GM13977 (cell line): ENCODE results near the gene PRICKLE1.

Experiments used
- DNase-seq: peaks from one replicate; pipeline ENCODE4 v3.0.0; 2012; ENCODE audit warnings: low spot score
- CTCF ChIP-seq: IDR thresholded peaks from 2 replicates; pipeline ENCODE4 v1.5.1; 2012; ENCODE audit warnings: mild to moderate bottlenecking, control low read depth; ENCODE audit not compliant: insufficient read depth; ENCODE audit errors: extremely low read depth, missing control alignments
- in situ Hi-C: fragments of 300-500 bp; cut with MboI; formaldehyde crosslinking; loops from one replicate; pipeline ENCODE4 v1.12.0; 2022; ENCODE audit warnings: low sequenced_read_pairs, low pct_unique_long_range_greater_than_20kb, mixed read lengths, inconsistent platforms; ENCODE audit not compliant: unreplicated experiment

The PRICKLE1 gene

GRCh38 chr12:42611571-42612230 is 22.2 kb upstream of the PRICKLE1 start:
- no peak for DNase-seq
- in situ Hi-C loops = no loop called here
- TF ChIP-seq CTCF = no peak

GRCh38 chr12:42609605-42610004 is 20.1 kb upstream of the PRICKLE1 start:
- TF ChIP-seq CTCF = no peak
- in situ Hi-C loops = no loop called here
- DNase-seq = no peak

- no peak for DNase-seq
- TF ChIP-seq CTCF = no peak
- in situ Hi-C loops = no loop called here
These were observed 18.8 kb upstream of the PRICKLE1 start for GRCh38 chr12:42608196-42608825.

- TF ChIP-seq CTCF = no peak
- in situ Hi-C loops = no loop called here
- no peak for DNase-seq
These were observed 18.1 kb upstream of the PRICKLE1 start for GRCh38 chr12:42607584-42608058.

- no peak for TF ChIP-seq CTCF
- in situ Hi-C loops = no loop called here
These were observed 16.9 kb upstream of the PRICKLE1 start for GRCh38 chr12:42606471-42606870.

GRCh38 chr12:42605685-42606084 is 16.1 kb upstream of the PRICKLE1 start:
- no peak for DNase-seq
- TF ChIP-seq CTCF = no peak
- in situ Hi-C loops = no loop called here

More at GRCh38 chr12:42606471-42606870, 16.9 kb upstream of the PRICKLE1 start:
- DNase-seq = no peak
